Skeletal muscle tissue (tissue), 4 donors: Measurements from ENCODE around the gene DENND1A. TPM values are rescaled to one million over a fixed set of nuclear protein-coding genes. Genes with fewer than 3 reads are reported as not detected.
"Not testable (repeated sequence)": the region's sequence is repeated elsewhere in the genome, so short reads cannot be mapped to it uniquely, and the experiment has no call there.

Experiments
- H3K27ac ChIP-seq: one replicate; pipeline ENCODE4 v1.7.0; 2013; ENCODE audit warnings: mild to moderate bottlenecking, low read depth, low read length, inconsistent platforms
- H3K27me3 ChIP-seq, 3 donors: one replicate each; pipeline ENCODE4 v1.7.0; 2013; ENCODE audit warnings: low read length in 3 of 3; ENCODE audit not compliant: control insufficient read depth in 3 of 3, insufficient read depth in 3 of 3
- H3K36me3 ChIP-seq, 3 donors: one replicate each; pipeline ENCODE4 v1.7.0; 2013; ENCODE audit warnings: low read length in 3 of 3; ENCODE audit not compliant: control insufficient read depth in 3 of 3, insufficient read depth in 3 of 3
- H3K4me1 ChIP-seq, 3 donors: one replicate each; pipeline ENCODE4 v1.7.0; 2013; ENCODE audit warnings: low read length in 3 of 3, mild to moderate bottlenecking in 3 of 3; ENCODE audit not compliant: control insufficient read depth in 3 of 3, insufficient read depth in 3 of 3
- H3K4me3 ChIP-seq, 3 donors: one replicate each; pipeline ENCODE4 v1.7.0; 2013; ENCODE audit warnings: low read length in 3 of 3
- H3K9ac ChIP-seq, 3 donors: one replicate each; pipeline ENCODE4 v1.7.0; 2013; ENCODE audit warnings: low read length in 3 of 3, mild to moderate bottlenecking in 3 of 3, moderate library complexity in 2 of 3, low read depth in 1 of 3
- H3K9me3 ChIP-seq, 3 donors: one replicate each; pipeline ENCODE4 v1.7.0; 2013; ENCODE audit warnings: low read length in 3 of 3; ENCODE audit not compliant: control insufficient read depth in 3 of 3
- total RNA-seq: library from RNA; depleted of rRNA; stranded (reverse); fragments of >200 nt; gene quantifications from one replicate; pipeline ENCODE4 v1.2.3, GENCODE V29; 2014
- donor health status: Osteomylitis.

Gene DENND1A
- total RNA-seq, 1 donor from 2014 or later = 23.5 TPM

DNA sequence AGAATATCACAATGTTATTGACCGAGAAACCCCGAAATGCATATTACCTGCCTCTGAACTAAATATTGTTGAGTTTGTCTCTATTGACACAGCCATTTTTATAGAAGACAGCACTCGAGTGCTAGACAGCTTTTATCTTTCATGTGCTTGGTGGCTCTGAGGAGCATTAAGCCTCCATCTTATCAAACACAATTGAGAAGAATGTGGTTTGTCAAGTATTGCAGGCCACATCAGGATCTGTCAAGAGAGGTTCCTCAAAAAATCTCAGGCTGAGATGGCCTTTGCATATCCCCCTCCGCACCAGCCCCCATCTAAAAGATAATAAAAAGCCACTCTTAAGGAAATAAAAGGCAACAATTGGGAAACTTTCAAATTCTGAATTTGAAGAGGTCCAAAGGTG lies 284.8 kb downstream of the DENND1A start:
- Histone ChIP-seq H3K4me3 (no peak overlapping the region), H3K27me3 (no peaks in the 10 kb centered on the region), H3K36me3 (peaks cover 0 to 4% (median 0%) of the 10 kb centered on the region in 3 donors), H3K4me1 (peaks cover 3 to 4% (median 4%) of the 10 kb centered on the region in 3 donors), H3K9ac (no peak overlapping the region), H3K9me3 (no peaks in the 10 kb centered on the region), H3K27ac (no peak overlapping the region)

- Histone ChIP-seq H3K4me3 (no peak overlapping the region), H3K4me1 (peaks cover 3 to 4% (median 4%) of the 10 kb centered on the region in 3 donors), H3K9me3 (no peaks in the 10 kb centered on the region), H3K27me3 (no peaks in the 10 kb centered on the region), H3K27ac (no peak overlapping the region), H3K9ac (no peak overlapping the region), H3K36me3 (peaks cover 0 to 4% (median 0%) of the 10 kb centered on the region in 3 donors)
Measured at GRCh38 chr9:123643518-123643917, 286.4 kb downstream of the DENND1A start.

GRCh38 chr9:123642291-123643278 lies 287.3 kb downstream of the DENND1A start:
- H3K9me3 ChIP-seq = no peaks in the 10 kb centered on the region
- H3K9ac ChIP-seq = no peak overlapping the region
- H3K4me3 ChIP-seq = no peak overlapping the region
- no peak overlapping the region for H3K27ac ChIP-seq
- H3K4me1 ChIP-seq = peaks cover 3 to 4% (median 4%) of the 10 kb centered on the region in 3 donors
- peaks cover 0 to 4% (median 0%) of the 10 kb centered on the region in 3 donors for H3K36me3 ChIP-seq
- H3K27me3 ChIP-seq = no peaks in the 10 kb centered on the region

DNA sequence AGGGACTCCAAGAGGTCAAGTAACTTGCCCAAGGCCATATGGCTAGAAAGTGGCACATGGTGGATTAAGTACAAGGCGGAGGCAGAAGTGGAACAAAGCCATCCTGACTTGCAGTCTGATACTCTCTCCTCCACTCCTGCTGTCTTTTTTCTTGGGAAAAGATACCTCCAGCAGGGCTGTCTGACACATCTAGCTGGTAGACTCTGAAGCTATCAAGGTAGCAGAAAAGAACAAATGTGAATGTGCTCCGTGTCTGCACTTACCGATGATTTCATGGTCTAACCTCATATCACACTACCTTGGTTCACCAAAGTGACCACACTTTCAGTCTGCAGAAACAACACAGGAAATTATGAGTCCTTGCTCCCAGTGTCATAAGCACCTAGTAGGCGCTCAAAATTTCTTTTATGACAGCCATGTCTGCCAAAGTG lies 289.1 kb downstream of the DENND1A start:
- no peak overlapping the region for H3K27ac ChIP-seq
- no peaks in the 10 kb centered on the region for H3K9me3 ChIP-seq
- no peaks in the 10 kb centered on the region for H3K27me3 ChIP-seq
- no peak overlapping the region for H3K9ac ChIP-seq
- no peaks in the 10 kb centered on the region for H3K36me3 ChIP-seq
- no peak overlapping the region for H3K4me3 ChIP-seq
- peaks cover 3 to 4% (median 4%) of the 10 kb centered on the region in 3 donors for H3K4me1 ChIP-seq

GRCh38 chr9:123639743-123640142 lies 290.2 kb downstream of the DENND1A start:
- Histone ChIP-seq H3K27me3 (no peaks in the 10 kb centered on the region), H3K4me1 (peaks cover 3 to 4% (median 4%) of the 10 kb centered on the region in 3 donors), H3K36me3 (no peaks in the 10 kb centered on the region), H3K27ac (no peak overlapping the region), H3K9ac (no peak overlapping the region), H3K4me3 (no peak overlapping the region), H3K9me3 (no peaks in the 10 kb centered on the region)

DNA sequence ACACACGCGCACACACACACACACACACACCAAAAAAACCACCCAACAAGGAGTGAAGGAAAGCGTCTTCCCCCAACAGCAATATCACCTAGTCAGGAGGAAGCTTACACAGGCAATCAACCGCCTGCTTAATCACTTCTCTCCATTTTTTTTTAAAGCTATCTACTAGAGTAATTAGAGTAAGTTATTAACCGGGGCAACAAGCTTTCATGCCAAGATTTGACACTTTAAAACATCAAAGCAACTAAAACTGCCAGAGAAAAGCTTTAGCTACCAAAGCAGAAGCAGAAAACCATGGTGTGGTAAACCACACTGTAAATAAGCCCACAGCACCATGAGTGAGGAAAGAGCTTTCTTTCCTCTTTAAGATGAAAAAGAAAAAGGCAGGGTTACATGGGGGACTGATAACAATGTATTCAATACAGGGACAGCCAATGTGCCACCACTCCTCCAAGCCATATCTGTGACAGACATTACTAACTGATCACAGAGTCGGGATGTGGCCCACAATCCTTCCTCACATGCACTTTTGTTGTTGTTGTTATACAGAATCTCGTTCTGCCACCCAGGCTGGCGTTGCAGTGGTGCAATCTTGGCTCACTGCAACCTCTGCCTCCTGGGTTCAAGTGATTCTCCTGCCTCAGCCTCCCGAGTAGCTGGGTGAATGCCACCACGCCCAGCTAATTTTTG lies 291.8 kb downstream of the DENND1A start:
- H3K27ac ChIP-seq = no peak overlapping the region
- no peaks in the 10 kb centered on the region for H3K27me3 ChIP-seq
- H3K4me3 ChIP-seq = no peak overlapping the region
- no peaks in the 10 kb centered on the region for H3K9me3 ChIP-seq
- H3K9ac ChIP-seq = no peak overlapping the region
- H3K36me3 ChIP-seq = no peaks in the 10 kb centered on the region
- H3K4me1 ChIP-seq = peaks cover 3 to 4% (median 4%) of the 10 kb centered on the region in 3 donors

DNA sequence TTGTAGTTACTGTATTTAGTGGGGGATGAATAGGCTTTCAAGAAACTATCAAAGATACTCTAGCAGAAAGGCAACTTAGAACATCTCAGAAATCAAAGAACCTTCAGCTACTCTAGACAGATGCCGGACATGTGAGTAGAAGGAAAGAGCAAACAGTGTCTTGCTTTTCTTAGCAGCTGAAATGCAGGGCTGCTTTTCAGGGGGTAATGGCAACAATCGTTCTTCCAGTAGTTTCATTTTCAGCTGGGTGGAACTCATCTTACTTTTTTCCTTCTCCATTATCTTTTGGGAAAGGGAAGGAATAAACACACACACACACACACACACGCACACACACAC lies 292.4 kb downstream of the DENND1A start:
- H3K9ac ChIP-seq = no peak overlapping the region
- H3K36me3 ChIP-seq = no peaks in the 10 kb centered on the region
- peaks cover under 1% of the 10 kb centered on the region in 3 donors for H3K4me1 ChIP-seq
- H3K27me3 ChIP-seq = no peaks in the 10 kb centered on the region
- no peak overlapping the region for H3K4me3 ChIP-seq
- H3K9me3 ChIP-seq = no peaks in the 10 kb centered on the region
- no peak overlapping the region for H3K27ac ChIP-seq

GRCh38 chr9:123636805-123637204 lies 293.1 kb downstream of the DENND1A start:
- not testable (repeated sequence) for H3K27ac ChIP-seq, H3K9me3 ChIP-seq, H3K27me3 ChIP-seq, H3K9ac ChIP-seq, H3K36me3 ChIP-seq, H3K4me1 ChIP-seq, H3K4me3 ChIP-seq

DNA sequence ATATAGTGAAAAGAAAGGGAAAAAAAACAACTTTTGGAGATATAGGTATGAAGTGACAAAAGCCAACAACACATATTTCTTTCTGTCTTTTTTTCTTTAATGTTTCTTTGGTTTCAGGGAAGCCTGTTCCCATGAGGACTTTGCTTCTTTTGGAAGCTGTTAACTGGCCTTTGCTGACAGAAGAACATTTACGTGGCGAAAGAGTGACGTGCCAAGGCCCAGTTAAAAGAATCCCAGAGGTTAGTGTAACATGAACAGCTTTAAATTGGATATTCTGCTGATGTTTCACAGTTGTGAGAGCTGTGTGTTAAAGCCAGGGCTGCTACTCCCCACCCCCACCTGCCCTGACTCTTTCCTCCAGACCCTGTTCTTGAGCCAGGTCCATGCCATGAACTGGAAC lies 298.1 kb downstream of the DENND1A start:
- no peaks in the 10 kb centered on the region for H3K9me3 ChIP-seq
- H3K4me1 ChIP-seq = no peaks in the 10 kb centered on the region
- no peak overlapping the region for H3K27ac ChIP-seq
- H3K9ac ChIP-seq = no peak overlapping the region
- H3K27me3 ChIP-seq = no peaks in the 10 kb centered on the region
- H3K4me3 ChIP-seq = no peak overlapping the region
- peaks cover 0 to 14% (median 14%) of the 10 kb centered on the region in 3 donors for H3K36me3 ChIP-seq

DNA sequence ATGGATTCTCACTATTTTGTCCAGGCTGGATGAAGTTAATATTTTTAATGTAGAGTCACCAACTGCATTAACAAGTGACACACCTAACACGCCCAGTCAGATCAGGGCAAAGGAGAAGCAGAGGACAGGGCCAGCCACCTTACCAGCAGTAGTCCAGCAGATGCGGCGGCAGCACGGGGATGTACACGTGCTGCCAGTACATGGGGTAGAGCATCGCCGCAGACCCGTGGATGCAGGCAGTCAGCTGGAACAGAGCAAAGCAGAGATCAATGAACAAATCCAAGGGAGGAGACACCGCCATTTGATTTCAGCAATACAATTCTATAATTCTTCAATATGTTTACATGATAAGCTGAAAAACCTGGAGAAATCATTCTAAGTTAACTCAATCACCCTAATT lies 299.7 kb downstream of the DENND1A start:
- Histone ChIP-seq H3K9ac (no peak overlapping the region), H3K27me3 (no peaks in the 10 kb centered on the region), H3K4me1 (no peaks in the 10 kb centered on the region), H3K36me3 (peaks cover 0 to 14% (median 14%) of the 10 kb centered on the region in 3 donors), H3K27ac (no peak overlapping the region), H3K4me3 (no peak overlapping the region), H3K9me3 (no peaks in the 10 kb centered on the region)
